ENCODE measurements around the gene E4F1.
A peak's percentile ranks its signal among the peaks of the same experiment; 100 is the strongest.

E4F1 gene

DNA sequence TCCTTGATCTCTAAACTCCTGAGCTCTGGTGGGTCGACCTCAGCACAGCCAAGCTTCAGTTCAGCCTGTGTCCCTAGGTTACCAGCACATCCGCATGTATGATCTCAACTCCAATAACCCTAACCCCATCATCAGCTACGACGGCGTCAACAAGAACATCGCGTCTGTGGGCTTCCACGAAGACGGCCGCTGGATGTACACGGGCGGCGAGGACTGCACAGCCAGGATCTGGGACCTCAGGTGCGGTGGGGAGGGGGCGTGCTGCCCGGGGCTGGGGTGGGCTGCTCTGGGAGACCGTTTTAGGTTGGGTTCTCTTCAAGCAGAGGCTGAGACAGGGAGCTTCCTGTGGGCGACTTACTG, 17.0 kb upstream of the E4F1 start:
- no peak for DNase-seq (ENCODE audit: low spot score)

DNA sequence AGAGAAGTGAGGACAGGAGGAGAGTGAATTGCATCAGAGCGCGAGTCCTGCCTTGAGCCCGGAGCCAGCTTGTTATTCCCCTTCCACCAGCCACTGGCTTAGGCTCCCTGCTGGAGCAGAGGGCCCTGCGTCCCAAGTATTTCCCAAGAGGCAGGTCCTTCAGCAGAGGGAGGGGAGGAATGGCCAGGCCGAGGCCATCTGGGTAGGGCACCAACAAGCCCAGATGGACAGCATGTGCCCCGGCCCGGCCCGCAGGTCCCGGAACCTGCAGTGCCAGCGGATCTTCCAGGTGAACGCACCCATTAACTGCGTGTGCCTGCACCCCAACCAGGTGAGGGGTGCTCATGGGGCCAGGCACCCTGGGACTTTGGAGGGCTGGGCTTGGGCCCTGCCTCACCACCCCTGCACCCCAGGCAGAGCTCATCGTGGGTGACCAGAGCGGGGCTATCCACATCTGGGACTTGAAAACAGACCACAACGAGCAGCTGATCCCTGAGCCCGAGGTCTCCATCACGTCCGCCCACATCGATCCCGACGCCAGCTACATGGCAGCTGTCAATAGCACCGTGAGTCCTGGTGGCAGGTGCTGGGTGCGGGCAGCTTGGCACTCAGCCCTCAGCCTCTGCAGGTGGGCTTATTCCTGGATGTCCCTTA, 16.5 kb upstream of the E4F1 start:
- no peak for DNase-seq (ENCODE audit: low spot score)

DNA sequence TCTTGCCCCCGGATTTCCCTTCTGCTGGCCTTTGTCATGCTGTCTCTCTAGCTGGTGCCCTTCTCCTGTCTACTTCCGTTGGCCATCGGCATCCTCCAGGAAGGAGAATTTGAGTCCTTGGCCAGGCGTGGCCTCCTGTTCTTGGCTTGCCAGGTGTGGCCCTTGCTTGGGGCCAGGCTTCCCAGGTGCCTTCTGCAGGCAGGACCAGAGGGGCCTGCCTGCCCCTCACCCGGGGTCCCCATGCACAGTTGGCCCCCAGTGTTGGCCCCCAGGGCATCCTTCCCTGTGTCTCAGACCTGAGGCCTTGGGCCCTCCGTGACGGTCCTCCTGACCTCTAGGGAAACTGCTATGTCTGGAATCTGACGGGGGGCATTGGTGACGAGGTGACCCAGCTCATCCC, 15.5 kb upstream of the E4F1 start:
- no peak for DNase-seq (ENCODE audit: low spot score)

DNA sequence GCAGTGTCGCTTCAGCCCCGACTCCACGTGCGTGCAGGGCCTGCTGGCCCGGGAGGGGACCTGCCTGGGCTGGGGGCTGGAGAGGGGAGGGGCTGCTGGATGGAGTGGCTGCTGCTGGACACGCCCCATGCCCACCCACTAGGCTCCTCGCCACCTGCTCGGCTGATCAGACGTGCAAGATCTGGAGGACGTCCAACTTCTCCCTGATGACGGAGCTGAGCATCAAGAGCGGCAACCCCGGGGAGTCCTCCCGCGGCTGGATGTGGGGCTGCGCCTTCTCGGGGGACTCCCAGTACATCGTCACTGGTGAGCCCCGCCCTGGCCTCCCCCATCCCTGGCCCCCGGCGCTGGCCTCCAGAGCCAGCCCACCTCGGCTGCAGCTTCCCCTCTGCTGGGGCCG, 15.1 kb upstream of the E4F1 start:
- no peak for DNase-seq (ENCODE audit: low spot score)

DNA sequence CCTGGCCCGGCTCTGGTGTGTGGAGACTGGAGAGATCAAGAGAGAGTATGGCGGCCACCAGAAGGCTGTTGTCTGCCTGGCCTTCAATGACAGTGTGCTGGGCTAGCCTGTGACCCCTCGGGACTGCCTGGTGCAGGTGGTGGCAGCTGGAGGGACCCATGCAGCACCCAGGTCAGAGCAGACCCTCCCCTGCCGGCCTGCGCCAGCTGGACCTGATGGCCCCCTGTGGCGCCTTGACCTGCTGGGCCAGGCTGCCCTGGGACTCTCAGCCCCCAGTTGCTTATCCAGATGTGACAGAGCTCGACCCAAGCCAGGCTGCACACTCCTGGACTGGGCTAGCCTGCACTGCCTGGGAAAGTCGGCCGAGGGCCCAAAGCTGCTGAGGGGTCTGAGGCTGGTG, 14.6 kb upstream of the E4F1 start:
- DNase-seq (ENCODE audit: low spot score), result no peak

DNA sequence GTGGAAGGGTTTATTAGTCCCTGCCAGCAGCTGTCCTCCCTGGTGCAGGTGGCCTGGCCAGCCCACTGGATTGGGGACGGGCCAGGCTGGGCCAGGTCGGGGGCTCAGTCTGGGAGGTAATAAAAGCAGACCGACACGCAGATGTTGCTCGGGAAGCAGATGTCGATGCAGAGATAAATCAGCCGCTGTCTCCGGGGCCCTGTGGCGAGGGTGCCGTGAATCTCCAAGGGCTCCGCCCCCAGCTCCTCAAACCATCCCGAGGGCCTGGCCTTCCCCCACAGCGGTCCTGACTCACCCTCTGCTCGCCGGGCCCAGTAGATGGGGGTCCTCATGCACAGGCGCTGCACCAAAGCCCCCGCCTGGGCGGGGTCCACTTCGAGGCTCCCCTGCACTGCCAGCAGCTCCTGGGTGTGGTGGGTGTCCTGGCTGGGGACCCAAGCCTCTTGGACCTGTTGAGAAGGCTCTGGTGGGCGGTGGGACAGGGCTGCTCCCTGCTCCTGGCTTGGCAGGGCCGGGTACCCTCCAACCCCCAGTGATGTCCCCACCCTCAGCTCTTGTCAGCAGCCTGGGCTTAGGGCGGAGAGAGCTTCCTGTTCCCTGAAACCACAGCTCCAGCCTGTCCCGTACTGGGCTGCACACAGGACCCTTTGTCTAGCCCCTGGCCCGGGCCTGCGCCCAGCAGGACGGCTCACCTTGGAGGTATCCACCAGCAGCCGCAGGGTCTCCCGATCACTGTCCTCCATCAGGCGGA, 14.0 kb upstream of the E4F1 start:
- no peak for DNase-seq (ENCODE audit: low spot score)

DNA sequence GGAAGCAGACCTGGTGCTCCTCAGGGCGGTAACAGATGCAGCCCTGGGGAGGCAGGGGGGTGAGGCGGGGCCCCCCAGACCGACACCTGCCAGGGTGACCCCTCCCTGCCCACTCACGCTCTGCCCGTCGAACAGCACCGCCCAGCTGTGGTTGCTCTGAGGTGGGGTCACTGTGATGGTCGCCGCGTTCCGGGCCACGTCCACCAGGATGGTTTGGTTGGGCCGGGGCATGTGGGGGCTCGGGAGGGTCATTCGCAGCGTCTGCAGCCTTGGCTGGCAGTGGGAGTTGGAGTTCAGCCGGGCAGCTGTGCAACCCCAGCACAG, 13.4 kb upstream of the E4F1 start:
- DNase-seq (ENCODE audit: low spot score), result no peak

DNA sequence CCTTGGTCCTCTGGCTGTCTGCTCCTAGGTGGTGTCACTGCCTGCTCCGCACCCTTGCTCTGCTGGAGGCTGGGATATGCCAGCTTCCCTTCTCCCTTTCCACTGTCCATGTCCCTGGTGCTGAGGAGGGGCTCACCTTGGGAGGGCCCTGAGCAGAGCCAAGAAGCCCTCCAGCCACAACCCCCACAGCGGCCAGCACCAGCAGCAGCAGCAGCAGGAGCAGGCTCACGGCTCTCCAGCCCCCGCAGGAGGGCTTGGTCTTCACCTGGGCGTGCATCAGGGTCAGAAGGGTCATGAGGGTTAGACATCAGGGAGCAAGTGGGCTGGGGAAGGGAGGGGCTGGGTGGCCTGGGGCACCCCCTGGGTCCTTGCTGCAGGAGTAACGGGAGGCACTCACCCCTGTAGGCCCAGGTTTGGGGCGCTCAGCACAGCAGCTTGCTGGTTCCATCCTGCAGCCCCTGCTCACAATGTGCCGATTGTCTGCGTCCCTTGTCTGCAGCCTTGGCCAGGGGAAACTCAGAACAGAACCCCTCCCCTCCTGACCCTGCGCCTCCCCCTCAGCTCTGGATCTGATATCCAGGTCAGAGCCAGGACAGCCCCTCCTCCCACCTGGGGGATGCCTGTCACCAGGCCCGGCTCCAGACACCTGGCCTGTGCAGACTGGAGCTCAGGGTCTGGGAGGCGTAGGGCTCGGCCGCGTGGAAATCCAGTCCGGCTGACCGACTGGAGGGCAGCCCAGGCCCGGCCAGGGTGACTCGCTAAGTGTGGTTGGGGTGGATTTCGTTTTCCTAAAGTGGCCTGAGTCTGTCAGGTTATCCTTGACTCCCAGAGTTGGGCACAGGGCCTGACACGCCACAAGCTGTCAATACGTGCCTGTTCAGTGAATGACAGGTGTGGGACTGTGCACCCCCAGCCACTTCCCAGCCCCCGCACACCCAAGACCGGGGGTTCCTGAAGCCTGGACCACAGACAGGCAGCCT, 12.7 kb upstream of the E4F1 start, which contains the start of gene BRICD5:
TSS of gene BRICD5 (minus strand) at position 478 of the 980 bp plus-strand sequence. CDS start at position 448, 30 bp downstream.
- no peak for DNase-seq (ENCODE audit: low spot score)

DNA sequence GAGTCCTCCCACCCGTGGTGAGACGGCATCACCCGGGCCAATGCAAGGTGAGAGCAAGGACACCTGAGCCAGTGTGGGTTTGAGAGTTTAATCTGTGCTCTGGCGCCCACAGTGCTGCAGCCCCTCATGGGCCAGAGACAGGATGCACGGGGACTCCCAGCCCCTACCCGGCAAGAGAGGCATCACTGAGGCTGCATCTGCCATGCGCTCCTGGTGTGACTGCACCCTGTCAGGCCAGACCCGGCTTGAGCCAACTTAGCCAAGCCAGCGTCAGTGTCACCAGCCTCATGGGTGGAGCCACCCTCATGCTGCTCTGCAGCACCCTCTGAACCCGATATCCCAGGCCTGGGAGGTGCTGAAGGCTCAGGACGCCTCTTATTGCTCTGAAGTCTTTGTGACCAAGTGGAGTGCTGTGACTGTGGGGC, 11.5 kb upstream of the E4F1 start:
- no peak for DNase-seq (ENCODE audit: low spot score)

DNA sequence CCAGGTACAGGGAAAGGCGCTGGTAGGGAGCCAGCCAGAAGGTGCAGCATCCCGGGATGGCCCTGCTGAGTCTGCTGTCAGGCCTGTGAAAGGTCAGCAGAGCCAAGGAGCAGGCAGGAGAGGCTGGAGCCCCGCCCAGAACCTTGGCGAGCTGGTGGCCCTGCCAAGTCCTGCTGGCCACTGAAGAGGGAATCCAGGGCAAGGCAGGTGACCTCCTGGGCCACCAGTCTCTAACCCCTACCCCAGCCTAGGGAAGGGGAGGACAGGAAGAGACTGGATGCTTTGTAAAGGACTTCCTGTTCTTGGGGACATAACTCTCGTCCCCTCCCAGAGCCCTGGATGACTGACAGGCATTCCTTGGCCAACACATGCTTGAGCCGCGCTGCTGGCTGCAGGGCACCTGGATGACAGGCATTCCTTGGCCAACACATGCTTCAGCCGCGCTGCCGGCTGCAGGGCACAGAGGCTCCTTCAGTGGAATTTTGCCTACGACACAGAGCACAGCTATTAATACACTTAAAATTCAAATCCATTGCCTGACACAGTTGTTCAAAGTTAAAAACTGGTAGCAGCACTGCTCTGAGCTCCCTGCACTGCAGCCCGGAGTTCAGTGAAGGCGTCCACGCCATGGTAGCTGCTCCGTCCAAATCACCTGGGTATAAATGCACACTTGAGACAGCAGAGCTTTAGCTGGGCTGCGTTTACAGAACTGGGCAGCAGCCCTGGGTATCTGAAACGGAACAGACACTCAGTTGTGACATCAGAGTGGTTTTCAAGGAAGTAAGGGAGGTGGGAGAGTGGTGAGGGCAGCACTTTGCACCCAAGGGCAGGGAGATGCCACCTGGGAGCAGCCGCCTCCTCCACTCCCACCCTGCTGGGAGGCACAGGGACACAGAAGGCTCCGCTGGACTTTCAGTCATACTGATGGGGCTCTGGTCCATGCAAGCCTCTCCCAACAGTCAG, 10.7 kb upstream of the E4F1 start:
- no peak for DNase-seq (ENCODE audit: low spot score)

DNA sequence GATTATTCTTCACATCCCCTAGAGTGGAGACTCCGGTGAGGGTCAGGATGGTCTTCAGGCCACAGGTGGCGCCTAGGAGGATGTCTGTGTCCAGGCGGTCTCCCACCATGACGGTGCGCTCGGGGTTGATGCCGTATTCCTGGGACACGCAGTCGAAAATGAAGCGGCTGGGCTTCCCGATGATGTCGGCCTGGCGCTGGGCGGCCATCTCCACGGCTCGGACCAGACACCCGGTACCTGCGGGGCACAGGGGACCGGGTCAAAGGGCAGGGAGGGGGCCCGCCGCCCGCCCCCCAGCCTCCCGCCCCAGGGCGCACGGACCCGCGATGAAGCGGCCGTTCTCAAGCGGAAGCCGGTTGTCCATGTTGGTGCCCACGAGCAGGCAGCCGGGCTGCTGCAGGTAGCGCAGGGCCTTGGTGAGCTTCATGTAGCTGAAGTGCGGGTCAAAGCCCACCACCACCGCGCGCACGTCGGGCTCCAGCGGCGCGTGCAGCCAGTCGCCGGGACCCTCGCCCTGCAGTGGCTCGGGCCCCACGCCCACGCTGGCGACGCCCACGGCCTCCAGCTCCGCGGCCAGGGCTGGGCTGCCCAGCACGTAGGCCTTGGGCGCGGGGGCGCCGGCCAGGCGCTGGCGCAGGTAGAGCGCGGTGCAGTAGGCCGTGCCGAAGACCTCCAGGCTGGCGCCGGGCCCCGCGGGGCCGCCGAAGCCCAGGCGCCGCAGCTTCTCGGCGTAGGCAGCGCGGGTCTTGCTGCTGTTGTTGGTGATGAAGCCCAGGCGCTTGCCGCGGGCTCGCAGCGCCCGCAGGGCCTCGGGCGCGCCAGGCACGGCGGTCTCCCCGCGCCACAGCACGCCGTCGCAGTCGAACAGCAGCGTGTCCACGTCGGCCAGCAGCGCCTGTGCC, 9.3 kb upstream of the E4F1 start:
- DNase-seq (ENCODE audit: low spot score), result no peak

DNA sequence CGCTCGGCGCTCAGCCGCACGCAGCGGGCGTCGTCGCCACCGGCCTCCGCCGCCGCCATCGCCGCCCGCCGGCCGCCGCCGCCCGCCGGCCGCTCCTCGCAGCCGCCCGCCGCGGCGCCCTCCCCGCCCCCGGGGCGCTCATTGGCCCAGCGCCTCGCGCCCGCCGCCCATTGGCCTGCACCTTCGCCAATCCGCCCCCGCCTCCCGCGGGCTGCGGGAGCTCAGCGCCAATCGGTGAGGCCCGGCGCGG, 8.7 kb upstream of the E4F1 start, which contains the start of gene PGP:
TSS of gene PGP (minus strand) at position 122 of the 250 bp plus-strand sequence. CDS start at position 59, 63 bp downstream.
- DNase-seq (ENCODE audit: low spot score), result no peak

DNA sequence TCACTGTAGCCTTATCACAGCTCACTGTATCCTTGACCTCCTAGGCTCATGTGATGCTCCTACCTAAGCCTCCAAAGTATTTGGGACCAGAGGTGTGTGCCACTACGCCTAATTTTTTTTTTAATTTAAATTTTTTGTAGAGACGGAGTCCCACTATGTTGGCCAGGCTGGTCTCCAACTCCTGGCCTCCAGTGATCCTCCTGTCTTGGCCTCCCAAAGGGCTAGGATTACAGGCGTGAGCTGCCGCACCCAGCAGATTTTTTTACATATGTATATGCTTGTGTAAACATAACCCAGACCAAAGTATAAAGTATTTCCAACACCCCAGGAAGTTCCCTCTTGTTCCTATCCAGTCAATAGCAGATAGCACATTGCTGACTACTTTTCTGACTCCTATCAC, 7.1 kb upstream of the E4F1 start:
- DNase-seq (ENCODE audit: low spot score), result no peak

DNA sequence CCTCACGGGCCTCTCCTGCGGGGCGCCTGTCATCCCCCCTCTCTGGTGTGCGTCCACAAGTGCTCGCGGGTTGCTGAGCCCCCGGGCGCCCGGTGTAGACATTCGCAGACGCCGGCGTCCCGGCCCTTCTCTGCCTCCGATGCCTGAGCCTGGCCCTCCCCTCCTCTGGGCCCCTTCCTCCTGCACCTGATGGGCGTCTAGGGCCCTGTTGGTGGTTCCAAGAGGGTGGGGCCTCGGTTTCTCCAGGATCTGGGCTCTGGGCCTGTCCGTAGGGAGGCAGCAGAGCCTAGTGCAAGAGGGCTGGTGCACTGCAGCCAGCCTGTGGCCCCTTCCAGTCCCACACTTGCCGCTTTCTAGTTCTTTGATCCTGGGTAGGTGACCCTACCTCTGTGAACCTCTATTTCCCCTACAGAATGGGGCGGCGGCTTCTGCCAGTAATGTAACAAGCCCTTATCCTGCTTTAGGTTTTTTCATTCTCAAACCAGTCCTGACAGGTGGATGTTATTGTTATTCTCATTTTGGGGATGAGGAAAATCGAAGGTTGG, 623 bp downstream of the E4F1 start:
- peak; percentile 68 for DNase-seq (ENCODE audit: low spot score)

DNA sequence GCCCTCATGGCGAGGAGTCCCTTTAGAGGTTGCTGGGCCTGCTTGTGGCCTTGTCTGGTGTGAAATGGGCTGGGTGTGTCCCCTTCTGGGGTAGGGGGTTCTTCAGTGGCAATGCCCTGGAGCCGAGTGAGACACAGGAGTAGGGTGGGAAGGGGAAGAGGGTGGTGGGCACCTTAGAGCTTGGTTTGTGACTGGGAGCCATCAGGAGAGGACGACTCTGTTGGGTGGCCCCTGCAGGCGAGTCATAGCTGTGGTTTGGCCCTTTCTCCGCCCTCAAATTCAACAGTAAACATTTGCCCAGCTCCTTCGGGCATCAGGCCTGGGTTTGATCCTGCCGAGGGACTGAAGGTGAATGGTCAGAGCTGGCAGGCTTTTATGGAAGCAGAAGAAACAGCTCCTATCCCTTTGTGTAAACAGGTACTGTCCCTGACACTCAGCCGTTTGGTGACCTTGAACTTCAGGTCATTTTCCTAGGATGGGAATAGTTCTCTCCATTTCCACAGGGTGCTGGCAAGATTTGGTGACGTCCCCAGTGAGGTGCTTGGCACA, 2.9 kb downstream of the E4F1 start:
- no peak for DNase-seq (ENCODE audit: low spot score)

DNA sequence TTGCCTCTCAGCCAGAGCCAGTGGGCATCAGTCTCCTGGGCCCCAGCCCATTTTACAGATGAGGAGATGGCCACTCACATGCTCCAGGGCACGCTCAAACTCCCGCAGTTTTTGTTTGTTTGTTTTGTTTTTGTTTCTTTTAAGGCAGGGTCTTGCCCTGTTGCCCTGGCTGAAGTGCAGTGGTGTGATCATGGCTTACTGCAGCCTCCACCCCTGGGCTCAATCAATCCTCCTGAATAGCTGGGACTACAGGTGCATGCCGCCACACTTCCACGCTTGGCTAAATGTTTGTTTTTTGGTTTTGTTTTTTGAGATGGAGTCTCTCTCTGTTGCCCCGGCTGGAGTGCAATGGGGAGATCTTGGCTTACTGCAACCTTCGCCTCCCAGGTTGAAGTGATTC, 3.5 kb downstream of the E4F1 start:
- DNase-seq (ENCODE audit: low spot score), result no peak

DNA sequence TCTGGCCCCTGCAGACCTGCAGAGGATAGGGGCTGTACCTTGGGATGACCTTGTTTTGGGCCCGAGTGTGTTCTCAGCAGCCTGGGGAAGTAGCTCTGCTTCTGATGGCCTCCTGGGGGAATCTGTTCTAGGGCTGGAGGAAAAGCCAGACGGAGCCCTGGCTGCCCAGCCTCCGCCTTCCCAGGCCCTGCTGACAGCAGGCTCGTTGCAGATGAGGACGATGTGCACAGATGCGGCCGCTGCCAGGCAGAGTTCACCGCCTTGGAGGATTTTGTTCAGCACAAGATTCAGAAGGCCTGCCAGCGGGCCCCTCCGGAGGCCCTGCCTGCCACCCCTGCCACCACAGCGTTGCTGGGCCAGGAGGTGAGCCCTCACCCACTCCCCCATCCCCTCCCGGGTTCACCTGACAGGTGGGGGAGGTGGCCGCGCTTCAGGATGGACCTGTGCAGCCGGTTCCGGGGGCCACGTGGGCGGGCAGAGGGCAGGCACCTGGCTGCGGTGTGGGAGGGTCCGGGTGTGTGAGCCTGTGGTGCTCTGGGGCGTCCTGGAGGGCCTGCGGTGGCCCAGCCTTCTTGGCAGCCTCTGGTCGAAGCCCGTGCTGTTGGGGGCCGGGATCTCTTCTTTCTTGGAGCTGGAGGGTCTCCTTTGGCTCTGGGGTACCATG, 4.9 kb downstream of the E4F1 start:
- DNase-seq (ENCODE audit: low spot score), result no peak

DNA sequence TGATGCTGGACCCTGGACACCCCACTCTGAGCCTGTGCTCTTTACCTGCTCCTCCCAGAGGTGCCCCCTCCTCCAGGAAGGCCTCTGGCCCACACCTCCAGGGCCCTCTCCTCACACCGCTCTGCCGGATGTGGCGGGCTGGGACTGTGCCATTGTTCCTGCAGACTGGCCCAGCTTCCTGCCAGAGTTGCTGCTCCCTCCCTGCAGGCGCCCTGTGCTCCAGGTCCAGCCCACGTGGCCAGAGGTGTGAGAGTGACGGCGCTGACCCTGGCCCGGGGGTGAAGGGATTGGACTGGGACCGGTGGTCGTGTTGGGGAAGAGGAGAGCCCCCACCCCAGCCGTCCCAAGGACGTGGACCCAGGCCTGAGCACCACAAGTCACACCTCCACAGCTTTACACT, 5.7 kb downstream of the E4F1 start:
- DNase-seq (ENCODE audit: low spot score), result no peak

DNA sequence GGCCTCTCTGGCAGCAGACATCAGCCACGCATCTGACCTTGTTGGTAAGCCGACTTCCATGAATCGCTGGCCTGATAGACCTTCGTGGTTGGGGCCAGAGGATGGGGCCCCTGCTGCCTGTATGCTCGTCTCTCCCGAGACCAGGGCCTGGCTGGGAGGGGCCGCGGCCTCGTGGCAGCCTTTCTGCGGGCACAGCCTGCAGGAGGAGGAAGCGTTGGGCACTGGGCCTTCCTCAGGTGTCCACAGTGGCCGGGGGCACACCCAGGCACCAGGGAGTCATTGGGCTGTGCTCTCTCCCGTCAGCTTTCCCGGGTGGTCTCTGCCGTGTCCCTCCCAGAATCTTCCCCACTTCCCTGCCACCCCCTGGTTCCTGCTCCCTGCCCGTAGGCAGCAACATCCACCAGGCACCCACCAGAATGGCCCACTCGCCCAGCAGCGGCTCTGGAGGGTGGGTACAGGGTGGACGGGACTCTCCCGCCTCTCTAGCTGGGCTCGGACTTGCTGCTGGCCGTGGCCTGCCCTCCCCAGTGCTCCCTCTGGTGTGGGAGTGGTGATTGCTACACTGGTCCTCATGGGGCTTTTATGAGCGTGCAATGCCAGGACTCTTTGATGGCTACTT, 6.3 kb downstream of the E4F1 start:
- no peak for DNase-seq (ENCODE audit: low spot score)

Measured in AG08395 (cell line).